Activated T-cell treated with anti-CD3 and anti-CD28 coated beads, Interleukin-2, amount 50 U/mL, for 24 hours (primary cell): Measurements from ENCODE around the gene ITGAE.
"Not testable (repeated sequence)": the region's sequence is repeated elsewhere in the genome, so short reads cannot be mapped to it uniquely, and the experiment has no call there.

Experiments
- DNase-seq: peaks from one replicate; pipeline ENCODE4 v3.0.0-alpha.2; 2020
- H3K27ac Mint-ChIP-seq: 2 replicates; pipeline ENCODE4 v1.8.0; 2020; ENCODE audit warnings: mild to moderate bottlenecking, mixed read lengths
- H3K27me3 Mint-ChIP-seq: 2 replicates; pipeline ENCODE4 v1.8.0; 2020; ENCODE audit warnings: mixed read lengths
- H3K36me3 Mint-ChIP-seq: 2 replicates; pipeline ENCODE4 v1.8.0; 2020; ENCODE audit warnings: low read depth, mixed read lengths
- H3K4me1 Mint-ChIP-seq: 2 replicates; pipeline ENCODE4 v1.8.0; 2020; ENCODE audit warnings: low read depth, mixed read lengths
- H3K4me3 Mint-ChIP-seq: 2 replicates; pipeline ENCODE4 v1.8.0; 2020; ENCODE audit warnings: mild to moderate bottlenecking, moderate library complexity, mixed read lengths
- H3K9me3 Mint-ChIP-seq: 2 replicates; pipeline ENCODE4 v1.8.0; 2020; ENCODE audit warnings: mixed read lengths

Gene ITGAE

GRCh38 chr17:3793258-3793657 lies 7.7 kb downstream of the ITGAE start:
- H3K27me3 Mint-ChIP-seq, H3K9me3 Mint-ChIP-seq, H3K4me3 Mint-ChIP-seq, H3K36me3 Mint-ChIP-seq, H3K27ac Mint-ChIP-seq, DNase-seq: not testable (repeated sequence)
- peaks cover 71% of the 10 kb centered on the region for H3K4me1 Mint-ChIP-seq

- H3K4me1 Mint-ChIP-seq = peaks cover 70% of the 10 kb centered on the region
- no peaks in the 10 kb centered on the region for H3K27me3 Mint-ChIP-seq
- H3K36me3 Mint-ChIP-seq = no peaks in the 10 kb centered on the region
- H3K27ac Mint-ChIP-seq = no peak overlapping the region
- no peak overlapping the region for H3K4me3 Mint-ChIP-seq
- DNase-seq = no peak
- peaks cover 2% of the 10 kb centered on the region for H3K9me3 Mint-ChIP-seq
These were observed 8.5 kb downstream of the ITGAE start for GRCh38 chr17:3792481-3792880.

GRCh38 chr17:3788200-3788599 lies 12.8 kb downstream of the ITGAE start:
- Mint-ChIP-seq H3K27me3 (no peaks in the 10 kb centered on the region), H3K9me3 (peaks cover 2% of the 10 kb centered on the region), H3K4me3 (no peak overlapping the region), H3K36me3 (no peaks in the 10 kb centered on the region), H3K4me1 (peaks cover 37% of the 10 kb centered on the region), H3K27ac (no peak overlapping the region)
- no peak for DNase-seq

- peaks cover 16% of the 10 kb centered on the region for H3K4me1 Mint-ChIP-seq
- not testable (repeated sequence) for H3K9me3 Mint-ChIP-seq, H3K27me3 Mint-ChIP-seq, H3K27ac Mint-ChIP-seq, H3K4me3 Mint-ChIP-seq, H3K36me3 Mint-ChIP-seq, DNase-seq
These were observed 15.7 kb downstream of the ITGAE start for GRCh38 chr17:3785323-3785722.

- no peak for DNase-seq
- Mint-ChIP-seq H3K9me3 (no peaks in the 10 kb centered on the region), H3K4me1 (no peaks in the 10 kb centered on the region), H3K27me3 (no peaks in the 10 kb centered on the region), H3K27ac (no peak overlapping the region), H3K36me3 (no peaks in the 10 kb centered on the region), H3K4me3 (no peak overlapping the region)
These were observed 18.2 kb downstream of the ITGAE start for GRCh38 chr17:3782751-3783150.

- no peak overlapping the region for H3K4me3 Mint-ChIP-seq
- H3K4me1 Mint-ChIP-seq = no peaks in the 10 kb centered on the region
- no peaks in the 10 kb centered on the region for H3K27me3 Mint-ChIP-seq
- no peak overlapping the region for H3K27ac Mint-ChIP-seq
- DNase-seq = no peak
- H3K36me3 Mint-ChIP-seq = no peaks in the 10 kb centered on the region
- no peaks in the 10 kb centered on the region for H3K9me3 Mint-ChIP-seq
These were observed 20.0 kb downstream of the ITGAE start for GRCh38 chr17:3780986-3781385.

- Mint-ChIP-seq H3K27me3 (no peaks in the 10 kb centered on the region), H3K4me3 (no peak overlapping the region), H3K9me3 (no peaks in the 10 kb centered on the region), H3K36me3 (no peaks in the 10 kb centered on the region), H3K27ac (no peak overlapping the region), H3K4me1 (peaks cover 2% of the 10 kb centered on the region)
- no peak for DNase-seq
These were observed 23.4 kb downstream of the ITGAE start for GRCh38 chr17:3777366-3778120.

GRCh38 chr17:3773966-3774365 lies 27.0 kb downstream of the ITGAE start:
- Mint-ChIP-seq H3K4me3 (no peak overlapping the region), H3K4me1 (peaks cover 28% of the 10 kb centered on the region), H3K27me3 (peaks cover 5% of the 10 kb centered on the region), H3K9me3 (no peaks in the 10 kb centered on the region), H3K27ac (no peak overlapping the region), H3K36me3 (no peaks in the 10 kb centered on the region)
- DNase-seq = no peak

- no peaks in the 10 kb centered on the region for H3K36me3 Mint-ChIP-seq
- peaks cover 33% of the 10 kb centered on the region for H3K4me1 Mint-ChIP-seq
- H3K27me3 Mint-ChIP-seq = peaks cover 5% of the 10 kb centered on the region
- no peak overlapping the region for H3K4me3 Mint-ChIP-seq
- no peaks in the 10 kb centered on the region for H3K9me3 Mint-ChIP-seq
- no peak for DNase-seq
- no peak overlapping the region for H3K27ac Mint-ChIP-seq
These were observed 27.5 kb downstream of the ITGAE start for GRCh38 chr17:3773511-3773910.

GRCh38 chr17:3772764-3773163 lies 28.2 kb downstream of the ITGAE start:
- no peaks in the 10 kb centered on the region for H3K9me3 Mint-ChIP-seq
- no peak overlapping the region for H3K27ac Mint-ChIP-seq
- no peak for DNase-seq
- peaks cover 39% of the 10 kb centered on the region for H3K4me1 Mint-ChIP-seq
- H3K36me3 Mint-ChIP-seq = no peaks in the 10 kb centered on the region
- no peak overlapping the region for H3K4me3 Mint-ChIP-seq
- peaks cover 5% of the 10 kb centered on the region for H3K27me3 Mint-ChIP-seq

- Mint-ChIP-seq H3K27ac (peak overlapping the region; percentile 6), H3K27me3 (peaks cover 5% of the 10 kb centered on the region), H3K4me3 (no peak overlapping the region), H3K4me1 (peaks cover 50% of the 10 kb centered on the region), H3K36me3 (no peaks in the 10 kb centered on the region), H3K9me3 (no peaks in the 10 kb centered on the region)
- no peak for DNase-seq
These were observed 29.8 kb downstream of the ITGAE start for GRCh38 chr17:3771140-3771539.

- no peak overlapping the region for H3K27ac Mint-ChIP-seq
- no peaks in the 10 kb centered on the region for H3K9me3 Mint-ChIP-seq
- no peaks in the 10 kb centered on the region for H3K36me3 Mint-ChIP-seq
- H3K27me3 Mint-ChIP-seq = peaks cover 5% of the 10 kb centered on the region
- peaks cover 57% of the 10 kb centered on the region for H3K4me1 Mint-ChIP-seq
- no peak for DNase-seq
- no peak overlapping the region for H3K4me3 Mint-ChIP-seq
These were observed 30.5 kb downstream of the ITGAE start for GRCh38 chr17:3770466-3770865.

- Mint-ChIP-seq H3K4me1 (peaks cover 73% of the 10 kb centered on the region), H3K27me3 (peaks cover 5% of the 10 kb centered on the region), H3K9me3 (no peaks in the 10 kb centered on the region), H3K4me3 (no peak overlapping the region), H3K36me3 (no peaks in the 10 kb centered on the region), H3K27ac (no peak overlapping the region)
- no peak for DNase-seq
These were observed 32.2 kb downstream of the ITGAE start for GRCh38 chr17:3768769-3769168.

GRCh38 chr17:3768341-3768740 lies 32.6 kb downstream of the ITGAE start:
- Mint-ChIP-seq H3K4me1 (peaks cover 77% of the 10 kb centered on the region), H3K9me3 (no peaks in the 10 kb centered on the region), H3K27ac (no peak overlapping the region), H3K27me3 (peaks cover 5% of the 10 kb centered on the region), H3K4me3 (no peak overlapping the region), H3K36me3 (no peaks in the 10 kb centered on the region)
- no peak for DNase-seq

- H3K4me3 Mint-ChIP-seq = no peak overlapping the region
- peaks cover 79% of the 10 kb centered on the region for H3K4me1 Mint-ChIP-seq
- no peaks in the 10 kb centered on the region for H3K9me3 Mint-ChIP-seq
- no peak overlapping the region for H3K27ac Mint-ChIP-seq
- DNase-seq = no peak
- H3K36me3 Mint-ChIP-seq = no peaks in the 10 kb centered on the region
- H3K27me3 Mint-ChIP-seq = peaks cover 1% of the 10 kb centered on the region
These were observed 34.2 kb downstream of the ITGAE start for GRCh38 chr17:3766779-3767178.

GRCh38 chr17:3765981-3766380 lies 35.0 kb downstream of the ITGAE start:
- Mint-ChIP-seq H3K27ac (peak overlapping the region; percentile 94), H3K36me3 (peaks cover under 1% of the 10 kb centered on the region), H3K4me3 (peak overlapping the region; percentile 49), H3K4me1 (peaks cover 74% of the 10 kb centered on the region), H3K9me3 (no peaks in the 10 kb centered on the region), H3K27me3 (no peaks in the 10 kb centered on the region)
- DNase-seq = no peak
